ENCODE data around the gene FRY.

FRY gene

DNA sequence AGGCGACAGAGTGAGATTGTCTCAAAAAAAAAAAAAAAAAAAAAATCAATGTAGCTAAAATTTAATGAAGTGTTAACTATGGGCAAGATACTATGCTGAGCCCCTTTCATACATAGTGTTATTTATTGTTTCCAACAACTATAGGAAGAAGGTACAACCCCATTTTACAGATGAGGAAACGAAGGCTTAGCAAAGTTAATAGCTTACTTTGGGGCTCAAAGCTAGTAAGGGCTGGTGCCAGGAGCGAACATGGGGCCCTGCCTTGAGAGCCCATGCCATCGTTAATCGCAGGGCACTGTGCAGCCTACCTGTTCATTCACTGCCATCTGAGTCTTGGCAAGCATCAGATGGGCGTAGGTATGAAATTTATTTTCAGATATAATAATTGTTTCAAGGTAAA, 1.9 kb upstream of the FRY start:
- DNase-seq (ENCODE audit: low spot score) = no peak
- in situ Hi-C loops (cut with MboI; ENCODE audit: low pct_unique_long_range_greater_than_20kb, low sequenced_read_pairs, unreplicated experiment) = loop anchor here (10.0 kb wide), 1 partner anchor 285 kb away; the partner anchor contains the start of genes BRCA2 and ZAR1L
- TF ChIP-seq CTCF (IDR thresholded peaks at IDR 0.05; ENCODE audit: extremely low read depth, insufficient read depth, missing control alignments) = no peak

DNA sequence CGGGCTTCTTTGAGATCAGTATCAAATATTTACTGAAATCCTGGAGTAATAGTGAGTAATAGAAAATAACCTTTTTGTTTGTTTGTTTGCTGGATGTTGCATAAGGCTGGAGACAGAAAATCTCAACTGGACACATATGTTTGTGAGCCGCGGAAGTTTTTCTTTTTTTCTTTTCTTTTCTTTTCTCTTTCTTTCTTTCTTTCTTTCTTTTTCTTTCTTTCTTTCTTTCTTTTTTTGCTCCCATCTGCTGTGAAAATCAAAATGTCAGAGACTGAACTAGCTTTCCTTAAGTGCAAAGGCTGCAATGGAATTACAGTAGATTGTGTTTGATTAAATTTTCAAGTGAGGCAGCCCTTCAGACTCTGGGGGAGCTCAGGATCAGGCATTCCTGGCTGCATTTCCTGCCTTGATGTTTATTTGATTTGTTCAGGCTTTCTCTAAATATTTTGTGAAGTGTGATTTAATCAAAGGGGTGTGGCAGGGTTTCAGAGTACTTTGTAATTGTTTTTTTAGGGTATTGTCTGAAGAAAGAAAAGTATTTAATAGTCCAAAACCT, 319 bp downstream of the FRY start:
- no peak for TF ChIP-seq CTCF (IDR thresholded peaks at IDR 0.05; ENCODE audit: extremely low read depth, insufficient read depth, missing control alignments)
- in situ Hi-C loops (cut with MboI; ENCODE audit: low pct_unique_long_range_greater_than_20kb, low sequenced_read_pairs, unreplicated experiment) = no loop called here
- DNase-seq (ENCODE audit: low spot score) = no peak

DNA sequence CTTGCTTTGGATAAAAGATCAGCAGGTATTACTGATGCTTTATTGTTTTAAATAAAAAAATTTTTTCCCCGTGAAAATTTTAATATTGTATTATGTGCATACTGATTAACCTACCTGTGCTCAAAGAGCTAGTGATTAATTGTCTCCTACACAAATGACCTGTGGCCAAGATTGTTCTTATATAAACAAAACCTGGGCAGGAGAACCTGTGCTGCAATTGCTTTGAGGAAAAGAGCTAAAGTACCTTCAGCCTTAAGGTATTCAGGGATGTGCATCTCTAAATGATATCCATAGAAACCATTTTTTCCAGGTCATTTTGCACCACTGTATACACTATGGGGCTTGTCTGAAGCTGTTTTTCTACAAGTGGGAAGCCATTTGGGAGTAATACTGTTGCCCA, 1.2 kb downstream of the FRY start:
- DNase-seq (ENCODE audit: low spot score) = no peak
- in situ Hi-C loops (cut with MboI; ENCODE audit: low pct_unique_long_range_greater_than_20kb, low sequenced_read_pairs, unreplicated experiment) = no loop called here
- TF ChIP-seq CTCF (IDR thresholded peaks at IDR 0.05; ENCODE audit: extremely low read depth, insufficient read depth, missing control alignments) = no peak

DNA sequence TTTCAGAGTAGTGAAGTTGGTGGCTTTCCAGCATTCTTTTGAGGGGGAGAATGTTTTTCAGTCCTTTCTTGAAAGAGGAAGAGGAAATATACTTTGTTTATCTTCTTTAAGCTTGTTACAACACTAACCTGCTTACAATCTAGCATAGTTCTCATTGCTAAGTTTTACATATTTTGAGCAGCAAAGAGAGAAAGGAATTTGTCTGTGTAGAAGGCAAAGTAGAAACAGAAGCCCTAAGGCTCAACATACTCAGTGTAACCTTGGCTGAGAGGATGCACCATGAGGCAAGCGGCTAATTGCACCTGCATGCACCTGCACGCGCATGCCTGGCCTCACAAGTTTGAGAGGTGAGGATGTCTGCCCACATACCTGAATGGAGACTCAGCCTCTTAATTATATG, 2.2 kb downstream of the FRY start:
- in situ Hi-C loops (cut with MboI; ENCODE audit: low pct_unique_long_range_greater_than_20kb, low sequenced_read_pairs, unreplicated experiment) = no loop called here
- no peak for DNase-seq (ENCODE audit: low spot score)
- TF ChIP-seq CTCF (IDR thresholded peaks at IDR 0.05; ENCODE audit: extremely low read depth, insufficient read depth, missing control alignments) = no peak

- TF ChIP-seq CTCF (IDR thresholded peaks at IDR 0.05; ENCODE audit: extremely low read depth, insufficient read depth, missing control alignments) = no peak
- in situ Hi-C loops (cut with MboI; ENCODE audit: low pct_unique_long_range_greater_than_20kb, low sequenced_read_pairs, unreplicated experiment) = no loop called here
- DNase-seq (ENCODE audit: low spot score) = no peak
Measured at GRCh38 chr13:32035716-32036115, 4.1 kb downstream of the FRY start.

DNA sequence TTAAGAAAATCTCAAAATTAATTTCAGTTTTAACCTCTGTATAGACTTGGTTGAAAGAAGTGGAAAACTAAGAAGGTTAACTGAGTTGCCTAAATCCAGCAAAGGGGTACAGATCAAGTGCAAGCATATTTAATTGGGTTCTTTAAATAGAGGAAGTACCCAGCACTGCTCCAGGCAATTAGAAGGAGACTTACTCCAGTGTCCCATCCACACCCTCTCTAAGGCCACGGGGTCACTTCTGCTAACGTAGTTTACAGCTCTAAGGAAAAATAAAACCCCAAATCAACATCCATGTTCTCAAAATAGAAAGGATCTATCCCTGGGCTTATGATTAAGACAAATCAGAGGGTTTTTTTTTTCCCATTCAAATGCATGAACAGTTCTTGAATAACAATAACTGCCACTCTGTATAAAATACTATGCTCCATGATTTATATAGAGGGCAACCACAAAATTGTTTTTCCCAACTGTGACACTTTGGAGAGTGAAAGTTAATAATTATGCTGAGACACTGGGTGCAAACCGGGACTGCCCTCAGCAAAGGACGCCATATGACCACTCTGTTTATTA, 4.6 kb downstream of the FRY start:
- in situ Hi-C loops (cut with MboI; ENCODE audit: low pct_unique_long_range_greater_than_20kb, low sequenced_read_pairs, unreplicated experiment) = no loop called here
- no peak for DNase-seq (ENCODE audit: low spot score)
- TF ChIP-seq CTCF (IDR thresholded peaks at IDR 0.05; ENCODE audit: extremely low read depth, insufficient read depth, missing control alignments) = no peak

All from GM13977 (cell line).